HG03066 (cell line): ENCODE data around the gene CMKLR1.

Source experiments
- ATAC-seq: cut with Tn5 transposase; IDR thresholded peaks from one replicate; pipeline ENCODE4 v1.9.1; 2021; ENCODE audit warnings: low read depth; ENCODE audit not compliant: unreplicated experiment

CMKLR1 gene

DNA sequence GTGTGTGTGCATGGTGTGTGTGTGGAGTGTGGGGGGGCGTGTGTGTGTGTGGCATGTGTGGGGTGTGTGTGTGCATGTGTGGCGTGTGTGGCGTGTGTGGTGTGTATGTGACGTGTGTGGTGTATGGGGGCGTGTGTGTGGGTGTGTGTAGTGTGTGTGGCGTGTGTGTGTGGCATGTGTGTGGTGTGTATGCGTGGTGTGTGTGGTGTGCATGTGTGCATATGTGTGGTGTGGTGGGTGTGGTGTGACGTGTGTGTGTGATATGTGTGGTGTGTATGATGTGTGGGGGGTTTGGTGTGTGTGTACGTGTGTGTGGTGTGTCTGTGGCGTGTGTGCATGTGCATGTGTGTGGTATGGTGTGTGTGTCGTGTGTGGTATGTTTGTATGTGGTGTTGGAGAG is 24.1 kb upstream of the CMKLR1 start:
- no peak for ATAC-seq

- no peak for ATAC-seq
Observed at GRCh38 chr12:108361606-108362005, 22.5 kb upstream of the CMKLR1 start.

DNA sequence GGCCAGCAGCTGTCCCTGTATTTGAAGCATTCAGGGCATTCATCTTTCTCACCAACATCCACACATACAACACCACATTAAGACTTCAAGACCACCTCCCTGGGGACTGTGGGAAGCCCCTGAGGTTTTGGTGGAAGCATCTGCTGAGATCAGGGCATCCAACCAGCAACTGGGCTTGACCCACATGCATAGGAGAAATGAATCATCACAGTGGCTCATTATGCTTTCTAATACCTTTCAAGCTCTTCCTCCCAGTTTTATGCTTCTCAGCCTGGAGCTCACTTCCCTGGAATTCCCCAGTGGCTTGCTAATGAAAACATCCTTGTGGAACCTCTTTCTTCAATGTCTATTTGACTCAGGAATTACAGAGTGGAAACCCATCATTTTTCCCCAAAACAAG is 21.4 kb upstream of the CMKLR1 start:
- peak; percentile 61 for ATAC-seq

DNA sequence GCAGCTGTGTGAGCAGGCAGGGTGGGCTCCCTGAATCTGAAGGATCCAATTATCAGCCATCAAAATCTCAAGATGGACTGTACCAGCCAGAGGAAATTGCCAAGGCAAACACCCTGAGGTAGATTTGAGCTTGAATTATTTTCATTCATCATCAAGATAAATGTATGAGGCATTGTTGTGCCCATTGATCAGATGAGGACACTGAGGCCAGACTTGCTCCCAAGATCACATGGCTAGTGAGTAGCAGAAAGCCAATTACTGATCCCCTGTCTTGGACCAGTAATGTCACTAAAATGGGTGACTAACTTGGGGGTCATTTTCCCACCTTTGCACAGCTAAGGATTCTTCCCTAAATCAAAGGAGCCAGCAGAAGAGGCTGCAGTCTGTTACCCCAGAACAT is 20.9 kb upstream of the CMKLR1 start:
- ATAC-seq: no peak

- no peak for ATAC-seq
Observed at GRCh38 chr12:108358580-108358965, 19.5 kb upstream of the CMKLR1 start.

DNA sequence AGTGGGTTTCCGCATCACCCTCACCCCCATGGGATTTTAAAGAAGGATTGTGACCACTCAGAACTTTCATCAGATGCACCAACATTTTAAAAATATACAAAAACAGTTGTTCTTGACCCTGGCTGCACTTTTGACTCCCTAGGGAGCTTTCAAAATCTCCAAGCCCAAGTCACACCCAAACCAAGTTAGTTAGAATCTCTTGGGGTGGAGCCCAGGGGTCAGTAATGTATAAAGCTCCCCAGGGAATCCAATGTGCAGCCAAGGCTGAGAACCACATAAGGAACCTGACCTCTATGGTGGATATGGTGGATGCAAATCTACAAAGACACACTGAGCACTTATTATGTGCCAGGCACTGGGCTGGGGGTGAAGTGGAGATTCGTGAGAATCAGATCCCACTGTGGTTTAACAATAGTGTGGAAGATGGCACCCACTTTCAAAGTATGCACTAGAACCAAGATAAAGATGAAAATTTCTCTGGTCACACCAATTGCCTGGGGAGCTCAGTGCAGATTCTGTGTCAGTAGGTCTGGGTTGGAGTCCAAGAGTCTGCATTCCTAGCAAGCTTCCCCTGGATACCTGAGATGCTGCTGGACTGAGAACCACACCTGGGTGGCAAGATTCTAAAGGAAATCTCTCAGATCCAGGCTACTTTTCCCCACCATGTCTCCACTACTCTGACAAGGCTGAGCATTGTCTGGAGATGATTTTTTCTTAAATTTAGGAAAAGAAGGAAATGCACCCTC is 18.9 kb upstream of the CMKLR1 start:
- no peak for ATAC-seq

GRCh38 chr12:108356835-108357806 is 18.0 kb upstream of the CMKLR1 start:
- no peak for ATAC-seq

DNA sequence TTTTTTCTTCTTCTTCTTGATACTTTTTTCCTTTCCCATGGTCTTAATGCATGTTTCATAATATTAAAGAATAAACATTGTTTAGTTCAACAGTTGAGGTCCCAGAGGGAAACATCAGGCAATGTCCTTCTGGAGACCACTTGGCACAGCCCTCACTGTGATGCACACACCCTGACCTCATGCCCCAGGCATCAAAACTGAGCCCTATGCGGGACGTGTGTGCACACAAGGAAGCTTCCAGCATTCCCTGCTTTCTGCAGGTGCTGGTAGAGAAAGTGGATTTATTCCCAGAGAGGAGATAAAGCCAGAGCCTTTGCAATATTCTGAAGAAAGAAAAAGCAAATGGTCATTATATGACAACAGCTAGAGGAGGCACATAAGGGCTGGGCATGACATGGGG is 16.0 kb upstream of the CMKLR1 start:
- no peak for ATAC-seq

DNA sequence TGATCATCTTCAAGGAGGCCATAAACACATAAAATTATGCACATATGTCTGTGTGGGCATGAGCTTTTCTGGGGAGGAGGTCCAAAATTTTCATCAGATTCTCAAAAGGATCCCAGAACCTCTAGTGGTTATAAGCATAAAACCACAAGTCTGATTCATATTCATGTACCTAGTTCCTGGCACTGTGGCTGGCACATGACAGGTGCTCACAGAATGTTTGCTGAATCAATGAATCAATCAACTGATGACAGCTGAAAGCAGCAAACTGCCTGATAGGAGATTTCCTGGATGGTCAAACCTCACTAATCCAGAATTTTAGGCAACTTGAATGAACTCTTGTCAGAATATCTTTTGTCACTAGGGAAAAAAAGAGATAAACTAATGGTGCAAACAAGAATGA is 13.5 kb upstream of the CMKLR1 start:
- ATAC-seq: no peak

DNA sequence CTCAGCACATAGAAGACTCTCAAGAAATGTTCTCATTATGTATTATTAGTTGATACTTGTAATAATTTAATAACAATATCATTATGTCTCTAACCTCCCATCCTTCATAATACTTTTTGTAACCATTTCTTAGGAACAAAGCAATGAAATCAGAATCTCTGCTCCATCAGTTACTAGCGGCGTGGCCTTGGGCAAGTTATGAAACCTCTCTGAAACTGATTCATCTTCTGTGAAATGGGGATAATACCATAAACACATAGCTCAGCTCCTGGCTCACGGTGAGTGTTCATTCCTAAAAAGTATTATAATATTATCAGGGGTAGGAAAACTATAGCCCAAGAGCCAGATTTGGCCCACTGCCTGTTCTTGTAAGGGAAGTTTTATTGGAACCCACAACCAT is 11.4 kb upstream of the CMKLR1 start:
- ATAC-seq: no peak

DNA sequence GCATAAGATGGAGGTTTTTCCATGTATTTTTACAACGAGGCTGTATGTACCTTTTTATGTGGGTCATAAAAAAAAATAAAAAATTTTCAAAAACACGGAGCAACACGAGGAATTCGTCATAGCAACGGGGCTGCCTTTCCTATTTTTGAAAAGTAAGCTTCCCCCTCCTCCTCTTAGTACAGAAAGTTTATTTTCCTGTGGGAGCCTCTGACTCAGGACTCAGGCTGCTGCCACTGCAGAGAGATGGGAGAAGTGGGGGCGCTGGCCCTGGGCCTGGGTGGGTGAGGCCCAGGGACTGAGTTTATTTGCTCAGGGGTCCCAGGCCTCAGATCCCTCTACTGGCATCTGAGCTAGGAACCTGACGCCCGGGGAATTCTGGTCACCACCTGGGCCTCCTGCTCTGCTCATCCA is 10.2 kb upstream of the CMKLR1 start:
- no peak for ATAC-seq

DNA sequence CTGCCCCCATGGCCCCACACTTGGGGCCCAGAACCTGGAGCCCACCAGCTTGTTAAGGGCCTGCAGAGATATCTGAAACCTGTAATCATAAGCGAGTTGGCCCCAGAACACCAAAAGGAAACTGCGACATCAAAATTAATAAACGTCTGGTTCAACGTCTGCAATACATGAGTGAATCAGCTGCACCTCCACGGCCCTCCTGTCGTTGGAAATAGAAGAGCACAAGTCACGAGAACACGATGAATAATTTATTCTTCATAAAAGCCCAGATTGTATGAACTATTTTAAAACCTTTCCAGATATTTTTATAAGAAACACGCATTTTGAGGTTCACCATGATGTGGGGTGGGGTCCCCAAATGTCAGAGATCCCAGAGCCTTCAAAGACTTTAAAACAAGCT is 9.7 kb upstream of the CMKLR1 start:
- no peak for ATAC-seq

DNA sequence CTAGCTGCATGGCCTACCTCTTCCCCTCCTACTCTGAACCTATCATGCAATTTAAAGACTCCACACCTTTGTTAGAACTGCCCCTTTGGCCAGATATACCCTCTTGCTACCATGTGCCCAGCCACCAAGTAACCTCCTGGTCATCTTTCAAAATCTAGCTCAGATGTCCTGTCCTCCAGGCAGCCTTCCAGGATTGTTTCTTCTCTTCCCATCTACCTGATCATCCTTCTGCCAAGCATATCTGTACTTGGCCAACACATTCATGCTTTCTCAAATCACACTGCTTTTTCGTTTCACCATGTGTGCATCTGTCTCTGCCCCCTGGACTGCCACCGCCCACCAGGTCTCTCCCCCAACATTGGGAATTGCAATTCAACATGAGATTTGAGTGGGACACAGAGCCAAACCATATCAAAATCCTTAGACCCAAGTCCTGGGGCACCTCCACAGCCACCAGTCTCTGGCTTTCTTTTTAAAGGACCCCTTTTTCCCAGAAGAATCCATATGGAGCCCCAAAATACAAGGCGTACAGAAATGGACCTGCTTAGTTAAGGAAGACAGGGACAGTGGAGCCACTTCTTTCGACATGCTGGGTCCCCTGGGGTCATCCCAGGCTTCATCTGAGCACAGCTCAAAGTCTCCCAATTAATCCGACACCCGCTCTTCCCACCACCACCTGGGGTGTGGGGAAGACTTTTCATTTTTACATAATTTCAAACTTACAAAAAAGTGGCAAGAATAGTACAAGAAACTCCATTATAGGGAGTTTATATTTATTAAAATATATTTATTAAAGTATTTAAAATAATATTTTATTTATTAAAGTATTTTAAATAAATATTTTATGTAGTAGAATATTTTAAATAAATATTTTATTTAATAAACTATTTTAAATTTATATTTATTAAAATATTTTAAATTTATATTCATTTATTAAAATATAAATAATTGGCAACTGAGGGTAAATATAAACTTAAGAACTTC is 7.9 kb upstream of the CMKLR1 start:
- no peak for ATAC-seq

- no peak for ATAC-seq
Observed at GRCh38 chr12:108345716-108346633, 6.9 kb upstream of the CMKLR1 start.

DNA sequence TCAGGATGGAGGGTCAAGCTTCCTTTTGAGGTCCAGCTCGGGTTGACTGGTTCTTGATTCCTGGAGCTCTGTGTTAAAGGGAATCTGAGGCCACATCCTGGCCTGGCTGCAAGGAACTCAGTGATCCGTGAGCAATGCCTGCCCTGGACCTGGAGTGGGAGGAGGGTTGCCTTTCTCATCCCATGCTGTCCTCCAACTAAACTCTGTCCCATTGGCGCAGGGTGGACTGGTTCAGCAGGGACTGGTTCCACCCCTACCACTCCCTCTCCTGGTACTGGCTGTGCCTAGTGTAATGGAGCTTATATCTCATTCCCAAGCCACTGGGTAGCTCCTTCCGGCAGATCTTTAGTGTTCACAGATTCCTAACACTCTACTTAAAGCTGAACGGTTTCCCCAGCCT is 3.9 kb upstream of the CMKLR1 start:
- ATAC-seq: no peak

DNA sequence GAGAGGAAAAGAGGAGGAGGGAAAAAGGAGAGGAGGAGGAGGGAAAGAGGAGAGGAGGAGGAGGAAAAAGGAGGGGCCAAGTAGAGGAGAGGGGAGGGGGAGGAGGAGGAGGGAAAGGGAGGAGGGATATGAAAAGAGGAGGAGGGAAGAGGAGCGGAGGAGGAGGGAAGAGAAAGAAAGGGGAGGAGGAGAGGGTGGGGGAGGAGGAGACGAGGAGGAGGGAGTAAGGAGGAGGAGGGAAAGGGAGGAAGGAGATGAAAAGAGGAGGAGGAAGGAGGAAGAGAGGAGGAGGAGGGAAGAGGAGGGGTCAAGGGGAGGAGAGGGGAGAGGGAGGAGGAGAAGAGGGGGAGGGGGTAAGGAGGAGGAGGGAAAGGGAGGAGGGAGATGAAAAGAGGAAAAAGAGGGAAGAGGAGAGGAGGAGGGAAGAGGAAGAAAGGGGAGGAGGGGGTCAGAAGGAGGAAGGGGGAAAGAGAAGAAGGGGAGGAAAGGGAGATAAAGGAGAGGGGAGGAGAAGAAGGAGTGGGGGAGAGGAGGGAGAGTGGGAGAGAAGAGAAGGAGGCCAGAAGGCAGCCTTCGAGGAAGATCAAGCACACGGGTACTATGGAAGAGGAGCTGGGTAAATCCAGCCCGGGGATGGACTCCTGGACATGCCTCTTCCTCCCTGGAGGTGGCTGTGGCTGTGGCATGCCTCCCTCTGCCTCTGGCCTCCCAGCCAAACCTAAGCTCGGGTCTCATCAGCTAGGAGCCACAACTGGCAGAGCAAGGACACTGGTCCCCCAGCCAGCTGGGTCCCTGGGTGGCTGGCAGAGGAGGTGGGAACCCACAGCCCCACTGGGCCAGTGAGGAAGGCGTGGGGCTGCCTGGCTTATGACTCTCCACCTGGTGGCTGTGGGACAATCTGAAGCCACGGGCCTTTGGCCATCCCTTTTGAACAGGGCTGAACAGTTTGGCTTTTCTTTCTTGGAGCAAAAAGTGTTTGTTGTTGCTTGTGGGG is 3.0 kb upstream of the CMKLR1 start:
- no peak for ATAC-seq

DNA sequence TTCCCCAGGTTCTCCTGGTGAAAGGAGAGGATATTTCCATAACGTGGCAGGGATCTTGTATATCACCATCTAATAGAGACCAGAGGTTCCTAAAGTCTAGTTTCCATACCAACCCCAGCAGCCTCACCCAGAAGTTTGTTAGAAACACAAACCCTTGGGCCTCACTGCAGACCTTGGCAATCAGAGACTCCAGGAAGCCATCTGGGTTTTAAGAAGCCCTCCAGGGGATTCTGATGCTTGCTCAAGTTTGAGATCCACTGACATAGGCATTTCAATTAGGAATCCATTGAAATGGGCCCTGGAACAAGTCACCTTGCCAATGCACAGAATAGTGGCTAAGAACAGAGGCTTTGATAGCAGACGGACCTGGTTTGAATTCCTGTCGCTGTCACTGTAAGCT is 2.2 kb upstream of the CMKLR1 start:
- no peak for ATAC-seq

GRCh38 chr12:108340037-108340436 is 926 bp upstream of the CMKLR1 start:
- no peak for ATAC-seq
